GM10266 (cell line): ENCODE measurements around the gene BPI.
"Not testable (repeated sequence)": the region's sequence is repeated elsewhere in the genome, so short reads cannot be mapped to it uniquely, and the experiment has no call there.

ENCODE experiments used
- DNase-seq: peaks from one replicate; pipeline ENCODE4 v3.0.0; 2012; ENCODE audit errors: extremely low spot score
- CTCF ChIP-seq: IDR thresholded peaks from 2 replicates; pipeline ENCODE4 v1.5.1; 2012; ENCODE audit warnings: mild to moderate bottlenecking, low read depth; ENCODE audit not compliant: control insufficient read depth, insufficient read depth; ENCODE audit errors: missing control alignments

BPI gene

GRCh38 chr20:38303908-38304379 lies at the start of gene BPI:
TSS of gene BPI (plus strand) at chr20:38304156. CDS start at chr20:38304224, 68 bp downstream.
- no peak for TF ChIP-seq CTCF

DNA sequence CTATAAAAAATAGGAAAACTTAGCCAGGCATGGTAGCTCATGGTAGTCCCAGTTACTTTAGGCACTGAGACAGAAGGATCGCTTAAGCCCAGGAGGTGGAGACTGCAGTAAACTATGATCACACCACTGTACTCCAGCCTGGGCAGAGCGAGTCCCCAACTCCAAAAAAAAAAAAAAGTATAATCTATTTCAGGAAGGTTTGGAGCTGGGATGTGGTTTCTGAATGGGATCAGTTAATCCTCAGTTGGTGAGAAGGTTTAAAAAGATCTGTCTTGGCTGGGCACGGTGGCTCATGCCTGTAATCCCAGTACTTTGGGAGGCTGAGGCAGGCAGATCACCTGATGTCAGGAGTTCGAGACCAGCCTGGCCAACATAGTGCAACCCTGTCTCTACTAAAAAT lies 49.3 kb upstream of the BPI start:
- DNase-seq: not testable (repeated sequence)

More at GRCh38 chr20:38303908-38304379, at the start of gene BPI:
- no peak for DNase-seq

DNA sequence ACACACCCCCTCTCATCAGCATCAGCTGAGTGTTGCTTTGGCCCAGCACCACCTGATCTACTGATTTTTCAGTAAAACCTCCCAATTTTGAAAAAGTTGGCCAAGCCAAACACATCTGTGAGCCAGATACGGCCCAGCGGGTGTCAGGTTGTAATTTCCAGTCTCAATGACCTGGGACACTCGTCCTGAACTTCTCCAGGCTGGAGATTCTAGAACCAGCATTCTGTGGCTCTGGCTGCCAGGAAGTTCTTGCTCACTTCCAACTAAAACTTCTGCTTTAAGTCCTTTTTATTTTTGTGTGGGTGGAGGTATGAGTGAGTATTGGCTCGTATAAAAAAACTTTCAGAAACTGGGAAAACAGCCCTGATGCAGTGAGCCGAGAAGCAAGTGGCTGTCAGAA lies 48.6 kb upstream of the BPI start:
- no peak for DNase-seq
- TF ChIP-seq CTCF: no peak

- no peak for TF ChIP-seq CTCF
- DNase-seq: no peak
Measured at GRCh38 chr20:38256021-38256420, 47.9 kb upstream of the BPI start.

DNA sequence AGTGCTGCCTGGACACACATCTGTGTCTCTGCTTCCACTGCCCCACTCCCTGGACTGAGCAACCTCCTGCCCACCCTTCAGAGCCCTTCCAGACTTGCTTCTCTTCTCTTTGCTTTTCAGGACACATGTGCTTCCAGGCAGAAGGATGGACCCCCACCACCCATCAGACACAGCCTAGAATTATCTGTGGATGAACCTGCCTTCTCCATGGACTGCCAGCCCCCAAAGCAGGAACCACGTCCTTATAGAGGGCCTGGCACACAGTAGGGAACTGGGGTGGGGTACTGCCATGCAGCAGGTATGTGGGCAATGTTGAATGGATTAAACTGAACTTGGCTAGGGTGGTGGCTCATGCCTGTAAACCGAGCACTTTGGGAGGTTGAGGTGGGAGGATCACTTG lies 47.0 kb upstream of the BPI start:
- no peak for DNase-seq
- no peak for TF ChIP-seq CTCF

DNA sequence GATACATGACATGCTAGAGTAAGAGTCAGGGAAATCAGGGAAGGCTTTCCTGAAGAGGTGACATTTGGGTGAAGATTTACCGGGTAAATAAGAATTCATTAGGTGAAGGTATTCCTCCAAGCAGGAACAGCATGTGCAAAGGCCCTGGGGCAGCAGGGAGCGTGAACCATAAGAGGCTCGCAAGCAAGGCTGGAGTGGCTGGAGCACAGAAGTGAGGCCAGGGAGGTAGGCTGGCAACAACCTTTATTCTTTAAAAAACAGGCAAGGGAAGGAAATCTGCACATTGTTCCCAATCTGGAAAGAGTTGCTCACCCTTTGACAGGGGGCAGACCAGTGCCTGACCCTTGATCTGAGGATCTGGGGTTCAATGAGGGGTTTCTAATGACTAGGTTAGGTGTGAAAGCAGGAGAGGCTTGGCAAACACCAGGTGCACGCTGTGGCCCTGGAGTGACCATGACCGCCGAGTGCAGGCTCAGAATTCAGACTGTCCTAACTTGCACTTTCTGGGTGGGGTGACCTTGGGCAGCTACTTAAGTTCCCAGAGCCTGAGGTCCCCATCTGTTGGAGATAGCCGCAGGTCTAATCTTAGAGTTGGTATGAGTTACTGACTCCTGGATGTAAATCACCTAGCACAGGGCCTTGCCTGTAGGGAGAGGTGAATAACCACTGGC lies 45.3 kb upstream of the BPI start:
- TF ChIP-seq CTCF: no peak
- no peak for DNase-seq

DNA sequence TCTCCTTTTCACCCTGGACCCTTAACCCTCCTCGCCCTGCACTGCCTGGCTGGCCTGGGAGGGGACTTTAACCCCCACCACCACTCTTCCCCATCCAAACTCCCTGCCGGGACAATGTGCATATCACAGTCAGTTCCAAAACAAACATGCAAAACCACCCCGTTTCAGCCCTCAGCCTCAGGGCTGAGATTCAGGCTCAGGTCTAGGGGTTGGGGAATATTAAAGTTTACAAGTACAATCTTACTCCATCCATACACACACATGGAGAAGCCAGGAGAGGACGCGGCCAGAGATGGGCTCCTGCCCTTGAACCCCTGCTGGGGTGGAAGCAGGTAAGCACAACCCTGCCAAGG lies 44.0 kb upstream of the BPI start:
- no peak for DNase-seq
- TF ChIP-seq CTCF: no peak
